Adipose tissue (tissue), 3 donors: ENCODE measurements around the gene ASTN2. TPM values are rescaled to one million over a fixed set of nuclear protein-coding genes. Genes with fewer than 3 reads are reported as not detected.

Experiments
- H3K27ac ChIP-seq: one replicate; pipeline ENCODE4 v1.5.1; 2013; ENCODE audit warnings: low read depth, low read length
- WGBS, 3 donors: extraction: QIAGEN DNeasy Blood & Tissue Kit; methylation state at CpG; one replicate each; pipeline ENCODE4 v1.1.7; 2013; 5-methylcytosine and 5-hydroxymethylcytosine counted together
- polyA plus RNA-seq, 3 donors: library from polyadenylated mRNA; stranded (reverse); fragments of 200-250 nt; gene quantifications; one replicate each; pipeline ENCODE4 v1.2.3, GENCODE V29; 2013
- donor health status: healthy with polysubstance abuse.
- donor health status: Bipolar disorder and iron deficiency.
- donor health status: healthy.

The ASTN2 gene
- polyA plus RNA-seq, 3 donors: 2.8 to 4.5 (median 3.0) TPM

DNA sequence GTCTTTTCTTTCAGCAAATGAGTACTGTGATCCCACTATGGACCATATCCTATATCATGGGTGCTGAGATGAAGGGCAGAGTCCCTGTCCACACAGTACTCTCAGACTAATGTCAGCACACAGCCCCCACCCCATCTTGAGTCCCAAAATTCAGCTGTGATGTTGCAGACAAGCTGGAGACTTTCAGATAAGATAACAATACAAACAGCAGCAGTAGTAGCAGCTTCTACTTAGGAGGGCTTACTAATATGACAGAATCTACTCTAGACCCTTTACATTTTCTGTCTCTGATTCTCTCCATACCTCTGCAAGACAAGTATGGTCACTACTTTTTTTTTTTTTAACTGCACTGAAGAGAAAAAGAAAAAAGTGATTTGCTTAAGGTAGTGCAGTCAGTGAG is 856.8 kb downstream of the ASTN2 start:
- no peak overlapping the region for H3K27ac ChIP-seq

DNA sequence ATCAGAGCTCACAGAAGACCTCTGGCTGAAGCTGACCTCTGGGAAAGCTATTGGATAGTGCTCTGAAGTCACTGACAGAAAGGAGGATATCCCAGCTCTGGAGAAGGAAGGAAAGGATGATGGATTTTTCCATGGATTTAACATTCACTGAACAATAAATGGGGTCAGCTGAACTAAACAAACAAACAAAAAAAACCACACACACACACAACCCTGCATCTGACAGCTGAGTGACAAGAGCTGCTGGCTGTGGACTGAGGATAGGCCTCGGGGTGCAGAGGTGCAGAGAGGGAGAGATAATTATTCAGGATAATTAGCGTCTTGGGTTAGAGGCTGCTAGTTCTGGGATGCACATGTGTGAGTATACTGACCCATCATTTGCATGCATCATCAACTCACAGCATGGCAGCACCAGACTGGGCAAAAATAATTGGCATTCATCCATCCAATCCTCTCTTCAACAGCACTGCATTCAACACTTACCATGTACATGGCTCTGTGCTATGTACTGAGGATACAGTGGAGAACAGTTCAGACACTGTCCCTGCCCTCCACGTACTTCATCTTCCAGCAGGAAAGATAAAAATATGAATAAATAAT is 859.2 kb downstream of the ASTN2 start:
- 74 to 91% (median 83%) methylated on average over 3 of the region's 3 CpGs for WGBS, 3 donors
- no peak overlapping the region for H3K27ac ChIP-seq

DNA sequence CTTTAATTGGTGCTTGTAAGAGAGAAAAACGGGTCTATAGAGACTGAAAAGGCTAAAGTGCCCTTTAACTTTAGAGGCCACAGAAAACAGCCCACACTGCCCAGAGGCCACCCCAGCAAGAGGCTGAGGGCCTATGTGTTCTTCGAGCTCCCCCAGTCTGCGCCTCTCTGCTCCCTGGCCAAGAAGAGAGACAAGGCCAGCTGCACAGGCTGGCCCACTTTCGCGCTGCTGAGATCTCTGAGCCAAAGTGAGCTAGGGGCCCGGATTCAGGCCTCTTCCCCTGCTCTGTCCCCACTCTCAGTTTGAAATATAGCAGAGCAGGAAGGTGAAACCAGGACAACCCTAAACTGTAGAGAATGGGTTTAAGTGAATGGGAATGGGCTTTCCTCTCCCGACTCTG is 859.7 kb downstream of the ASTN2 start:
- H3K27ac ChIP-seq: no peak overlapping the region
- WGBS, 3 donors: 67 to 83% (median 68%) methylated on average over 7 of the region's 7 CpGs

DNA sequence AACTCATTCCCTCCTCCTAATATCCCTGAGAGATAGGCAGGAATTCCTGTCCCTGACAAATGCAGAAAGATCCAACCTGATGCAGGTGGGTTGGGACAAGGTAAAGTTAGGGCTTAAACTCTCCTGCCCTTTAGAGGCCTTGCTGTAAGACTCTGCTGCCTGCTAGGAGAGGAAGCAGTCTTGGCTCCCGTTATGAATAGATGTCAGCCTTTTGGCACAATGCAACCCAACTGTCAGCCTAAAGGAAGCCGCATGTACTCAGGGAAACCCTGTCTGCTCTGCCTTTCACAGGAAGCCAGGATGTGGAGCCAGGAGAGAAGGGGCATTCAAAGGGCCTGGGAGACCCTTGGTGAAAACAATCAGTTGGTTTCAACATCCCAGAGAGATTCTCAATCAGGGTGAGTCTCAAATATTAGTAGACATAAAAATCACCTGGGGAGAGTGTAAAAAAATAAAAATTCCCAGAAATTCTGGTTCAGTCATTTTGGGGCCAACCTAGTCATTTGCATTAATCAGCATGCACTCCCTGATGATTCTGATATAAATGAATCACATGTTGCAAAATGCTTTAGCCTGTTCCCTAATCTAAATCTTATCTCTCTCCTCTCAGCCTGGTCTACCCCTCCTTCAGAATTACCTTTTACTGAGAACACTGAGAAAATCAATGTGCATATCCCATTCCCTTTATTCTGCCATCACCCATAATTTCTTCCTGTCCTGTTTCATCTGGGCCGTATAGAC is 864.0 kb downstream of the ASTN2 start:
- WGBS, 3 donors: 15 to 42% (median 18%) methylated on average over 3 of the region's 3 CpGs
- no peak overlapping the region for H3K27ac ChIP-seq

DNA sequence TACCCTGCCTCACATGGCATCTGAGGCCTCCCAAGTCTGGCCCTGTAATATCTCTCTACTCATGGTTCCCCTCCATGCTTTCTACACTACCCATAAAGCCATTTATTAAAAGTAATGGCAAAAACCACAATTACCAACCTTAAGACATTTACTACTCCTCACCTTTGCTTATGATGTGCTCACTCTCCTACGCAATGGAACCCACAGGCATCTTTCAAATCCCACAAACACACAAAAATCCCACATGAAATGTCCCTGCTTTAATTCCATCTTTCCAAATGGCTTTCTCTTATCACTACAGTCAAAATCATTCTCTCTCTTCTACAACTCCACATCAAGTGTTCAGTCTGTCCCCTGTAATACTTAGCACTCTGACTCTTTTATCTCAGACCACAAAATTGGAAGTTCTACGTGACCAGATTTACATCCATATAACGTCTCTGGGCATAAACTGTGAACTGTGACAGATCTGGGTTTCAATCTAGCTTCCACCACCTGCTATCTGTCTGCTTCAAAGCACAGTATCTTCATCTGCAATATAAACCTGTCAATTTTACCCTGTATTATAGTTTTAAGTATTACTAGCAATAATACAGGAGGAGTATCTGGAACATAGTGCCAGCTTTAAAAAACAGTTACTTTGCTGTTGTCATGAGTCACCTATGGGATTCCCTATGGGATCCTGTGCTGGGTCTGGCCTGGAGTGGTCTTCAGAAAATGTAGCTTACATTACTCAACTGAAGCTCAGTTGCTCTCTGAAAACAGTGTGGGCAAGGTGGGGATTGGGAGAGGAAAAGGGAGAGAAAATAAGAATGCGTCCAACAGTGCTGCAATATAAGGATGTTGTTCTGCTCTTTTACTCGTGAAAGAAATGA is 864.8 kb downstream of the ASTN2 start:
- 50 to 72% (median 66%) methylated on average over 5 of the region's 5 CpGs for WGBS, 3 donors
- no peak overlapping the region for H3K27ac ChIP-seq

GRCh38 chr9:116549061-116549664 is 865.7 kb downstream of the ASTN2 start:
- WGBS, 3 donors: 30 to 65% (median 37%) methylated on average over 9 of the region's 9 CpGs
- H3K27ac ChIP-seq: no peak overlapping the region

DNA sequence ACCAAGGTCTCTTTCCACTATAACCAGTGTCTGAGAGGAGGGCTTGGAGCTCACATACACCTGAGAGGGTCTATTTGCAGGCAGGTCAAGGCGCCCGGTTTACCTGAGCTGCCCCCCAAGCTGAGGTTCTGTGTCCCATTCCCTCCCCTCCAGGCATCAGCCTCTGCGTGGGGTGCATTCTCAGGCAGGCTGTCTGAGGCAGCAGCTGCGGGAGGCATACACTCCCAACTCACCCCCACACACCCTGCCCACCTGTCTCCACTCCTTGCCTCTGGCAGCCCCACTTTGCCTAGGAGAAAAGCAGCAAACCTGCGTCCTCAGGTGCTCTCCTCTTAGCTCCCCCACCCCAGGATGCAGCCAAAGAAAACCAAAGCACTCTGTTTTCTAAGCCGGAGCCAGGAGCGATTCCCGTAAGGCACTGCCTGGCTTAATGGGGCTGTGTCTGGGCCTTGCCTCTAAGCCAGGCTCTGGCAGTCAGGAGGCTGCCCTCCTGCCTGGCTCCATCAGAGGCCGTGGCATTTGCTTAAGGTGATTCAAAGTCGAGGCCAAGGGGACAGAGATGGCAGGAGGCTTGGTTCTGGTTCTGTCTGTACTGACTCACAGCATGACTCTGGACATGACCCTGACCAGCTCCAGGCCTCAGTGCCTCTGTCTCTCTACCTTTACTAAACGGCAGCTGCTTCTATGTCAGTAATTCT is 867.0 kb downstream of the ASTN2 start:
- H3K27ac ChIP-seq: no peak overlapping the region
- 54 to 88% (median 86%) methylated on average over 11 of the region's 11 CpGs for WGBS, 3 donors

DNA sequence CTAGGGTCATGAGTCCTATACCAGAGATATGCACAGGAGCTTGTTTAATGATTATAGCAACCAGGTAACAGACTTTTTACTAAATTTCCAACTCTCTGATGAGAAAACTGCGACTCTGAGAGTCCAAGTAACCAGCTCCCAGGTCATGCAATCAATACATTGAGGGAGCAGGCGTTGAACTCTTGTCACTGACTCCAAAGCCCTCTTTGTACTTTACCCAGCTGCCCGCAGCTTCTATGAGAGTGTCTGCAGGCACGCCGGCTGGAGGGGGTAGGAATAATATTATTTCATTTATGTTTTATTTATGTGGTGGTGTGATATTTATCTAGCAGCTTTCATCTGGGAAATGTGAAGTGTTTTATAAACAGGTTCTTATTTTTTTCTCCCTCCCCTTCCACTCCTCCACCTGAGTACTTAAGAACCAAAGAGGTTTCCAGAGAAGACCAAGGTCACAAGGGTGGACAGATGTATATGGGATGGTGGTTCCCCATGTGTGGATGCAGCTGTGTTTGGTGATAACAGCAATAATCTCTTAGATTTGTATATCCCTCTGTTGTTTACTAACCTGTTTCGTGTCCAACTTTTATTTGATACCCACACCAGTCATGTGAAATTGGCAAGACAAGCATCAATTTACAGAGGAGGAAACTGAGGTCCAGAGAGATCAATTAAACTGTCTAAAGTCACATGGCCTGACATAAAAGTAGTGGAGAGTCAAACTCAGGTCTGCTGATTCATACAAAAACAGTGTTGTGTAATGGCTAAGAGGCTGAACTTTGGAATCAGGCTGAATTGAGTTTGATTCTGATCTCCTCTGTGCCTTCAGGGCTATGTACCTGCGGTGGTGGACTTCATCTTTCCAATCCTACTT is 867.9 kb downstream of the ASTN2 start:
- no peak overlapping the region for H3K27ac ChIP-seq
- 51 to 89% (median 89%) methylated on average over 7 of the region's 7 CpGs for WGBS, 3 donors

DNA sequence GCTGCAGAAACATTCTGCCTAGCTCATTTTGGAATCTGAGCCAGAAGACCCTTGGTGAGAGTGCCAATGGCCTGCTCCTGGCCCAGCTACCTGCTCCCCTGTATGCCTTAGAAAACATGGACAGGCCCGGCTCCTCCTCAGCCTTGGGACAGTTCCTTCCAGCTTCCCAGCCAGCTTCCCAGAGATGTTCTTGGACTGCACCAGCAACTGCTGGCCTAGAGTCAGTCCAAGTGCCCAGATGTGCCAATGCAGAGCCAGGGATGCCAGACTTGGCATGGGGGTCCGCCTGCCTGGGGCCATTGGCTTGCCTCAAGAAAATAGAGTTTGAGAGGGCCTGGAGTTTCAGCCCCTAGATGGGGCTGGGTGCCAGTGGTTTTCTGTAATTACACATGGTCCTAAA is 870.0 kb downstream of the ASTN2 start:
- no peak overlapping the region for H3K27ac ChIP-seq

GRCh38 chr9:116543731-116544400 is 871.0 kb downstream of the ASTN2 start:
- 51 to 81% (median 62%) methylated on average over 8 of the region's 8 CpGs for WGBS, 3 donors
- H3K27ac ChIP-seq: no peak overlapping the region

More for the DNA sequence above, 870.0 kb downstream of the ASTN2 start:
- WGBS, 3 donors: 81 to 94% (median 93%) methylated on average over 2 of the region's 2 CpGs

DNA sequence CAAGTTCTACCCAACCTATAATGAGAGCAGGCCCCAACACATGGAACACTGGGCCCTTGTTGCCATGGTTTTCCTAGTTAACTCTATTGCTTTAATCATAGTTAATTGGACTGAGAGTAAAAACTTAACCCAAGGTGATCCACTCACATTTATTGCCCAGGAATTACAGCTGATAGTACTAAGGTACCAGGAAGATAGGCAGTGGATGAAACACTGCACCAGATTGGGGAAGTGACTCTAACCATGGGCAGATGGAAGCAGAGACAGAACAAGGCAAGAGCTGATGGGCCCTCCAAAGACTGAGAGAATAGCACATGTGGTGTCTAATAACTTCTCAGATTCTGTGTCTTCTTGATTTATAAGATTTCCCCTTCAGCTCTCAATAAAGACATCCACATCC is 873.5 kb downstream of the ASTN2 start:
- H3K27ac ChIP-seq: no peak overlapping the region

DNA sequence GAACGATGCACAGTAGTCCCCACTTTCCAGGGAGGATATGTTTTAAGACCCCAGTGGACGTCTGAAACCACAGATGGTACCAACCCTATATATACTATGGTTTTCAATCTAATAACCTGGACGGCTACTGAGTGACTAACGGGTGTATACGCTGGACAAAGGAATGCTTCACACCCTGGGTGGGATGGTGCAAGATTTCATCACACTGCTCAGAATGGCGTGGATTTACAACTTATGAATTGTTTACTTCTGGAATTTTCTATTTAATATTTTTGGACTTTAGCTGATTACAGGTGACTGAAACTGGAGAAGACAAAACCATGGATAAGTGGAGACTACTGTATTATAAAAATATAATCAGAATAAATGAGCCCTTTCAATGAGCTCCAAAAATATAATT is 875.3 kb downstream of the ASTN2 start:
- WGBS, 3 donors: 88 to 92% (median 90%) methylated on average over 6 of the region's 6 CpGs

DNA sequence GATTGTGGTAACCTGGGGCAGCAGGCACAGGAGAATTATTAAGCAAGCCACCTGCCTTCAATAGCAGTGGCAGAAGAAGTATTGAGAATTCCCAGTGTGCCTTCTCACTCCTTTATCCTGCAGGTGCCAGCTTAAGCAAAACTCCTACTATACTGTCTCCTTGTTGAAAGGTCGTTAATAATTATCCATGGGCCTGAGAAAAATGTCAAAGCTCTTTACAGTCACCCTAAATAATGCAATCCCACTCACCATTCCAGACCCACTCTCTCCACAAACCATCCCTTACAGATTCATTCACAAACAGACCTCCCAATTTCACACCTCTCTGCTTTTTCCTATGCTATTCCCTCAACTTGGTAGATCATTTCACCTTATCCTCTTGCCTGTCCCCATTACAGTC is 889.2 kb downstream of the ASTN2 start:
- 61 to 70% (median 63%) methylated on average over 1 of the region's 1 CpG for WGBS, 3 donors
- H3K27ac ChIP-seq: no peak overlapping the region

More for the DNA sequence above, 875.3 kb downstream of the ASTN2 start:
- H3K27ac ChIP-seq: no peak overlapping the region

GRCh38 chr9:116524778-116525470 is 889.9 kb downstream of the ASTN2 start:
- no peak overlapping the region for H3K27ac ChIP-seq
- 70 to 88% (median 86%) methylated on average over 3 of the region's 3 CpGs for WGBS, 3 donors

GRCh38 chr9:116520218-116520617 is 894.6 kb downstream of the ASTN2 start:
- WGBS, 3 donors: 70 to 89% (median 79%) methylated on average over 2 of the region's 2 CpGs
- no peak overlapping the region for H3K27ac ChIP-seq

GRCh38 chr9:116516456-116516855 is 898.4 kb downstream of the ASTN2 start:
- WGBS, 3 donors: 62 to 79% (median 75%) methylated on average over 1 of the region's 1 CpG

GRCh38 chr9:116515541-116515940 is 899.3 kb downstream of the ASTN2 start:
- no peak overlapping the region for H3K27ac ChIP-seq

More at GRCh38 chr9:116516456-116516855, 898.4 kb downstream of the ASTN2 start:
- no peak overlapping the region for H3K27ac ChIP-seq
